ENCODE data around the gene VWA3B.
"Not testable (repeated sequence)": the region's sequence is repeated elsewhere in the genome, so short reads cannot be mapped to it uniquely, and the experiment has no call there.

VWA3B gene, protein sequence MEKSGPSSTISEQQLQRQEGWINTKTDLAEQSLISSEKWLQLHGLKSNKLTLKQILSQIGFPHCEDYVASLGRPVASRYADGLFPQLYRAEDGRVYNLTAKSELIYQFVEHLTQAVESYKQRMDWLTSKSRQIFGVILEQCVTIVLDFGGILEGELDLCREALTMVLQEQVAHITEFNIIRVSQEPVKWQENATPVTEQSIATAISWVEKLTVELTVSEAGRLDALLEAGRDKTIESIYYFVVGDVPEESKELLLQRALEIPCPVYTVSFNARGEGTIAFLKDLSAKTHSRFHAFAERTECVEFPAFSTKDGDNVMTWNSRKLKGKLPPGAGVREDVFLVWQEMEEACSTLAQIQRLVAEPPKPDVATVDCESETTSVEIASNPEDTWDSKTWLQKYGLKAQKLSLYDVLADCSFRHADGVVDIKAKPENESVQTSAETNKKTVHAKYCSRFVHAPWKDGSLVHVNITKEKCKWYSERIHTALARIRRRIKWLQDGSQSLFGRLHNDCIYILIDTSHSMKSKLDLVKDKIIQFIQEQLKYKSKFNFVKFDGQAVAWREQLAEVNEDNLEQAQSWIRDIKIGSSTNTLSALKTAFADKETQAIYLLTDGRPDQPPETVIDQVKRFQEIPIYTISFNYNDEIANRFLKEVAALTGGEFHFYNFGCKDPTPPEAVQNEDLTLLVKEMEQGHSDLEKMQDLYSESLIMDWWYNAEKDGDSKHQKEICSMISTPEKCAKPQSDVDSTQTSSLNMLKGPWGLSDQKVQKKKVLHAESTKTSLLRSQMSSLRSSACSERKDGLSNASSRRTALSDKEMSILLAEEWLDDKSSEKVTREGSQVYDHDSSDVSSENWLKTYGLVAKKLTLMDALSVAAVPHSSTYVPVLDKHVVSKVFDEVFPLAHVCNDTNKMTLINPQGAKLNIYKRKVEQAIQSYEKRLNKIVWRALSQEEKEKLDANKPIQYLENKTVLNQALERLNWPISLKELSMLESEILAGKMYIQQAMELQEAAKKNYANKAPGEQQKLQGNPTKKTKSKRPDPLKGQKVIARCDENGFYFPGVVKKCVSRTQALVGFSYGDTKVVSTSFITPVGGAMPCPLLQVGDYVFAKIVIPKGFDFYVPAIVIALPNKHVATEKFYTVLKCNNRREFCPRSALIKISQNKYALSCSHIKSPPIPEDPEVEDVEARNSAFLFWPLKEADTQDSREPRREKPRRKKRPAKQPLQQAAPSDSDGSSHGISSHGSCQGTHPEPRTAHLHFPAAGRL (N-terminal part only)

DNA sequence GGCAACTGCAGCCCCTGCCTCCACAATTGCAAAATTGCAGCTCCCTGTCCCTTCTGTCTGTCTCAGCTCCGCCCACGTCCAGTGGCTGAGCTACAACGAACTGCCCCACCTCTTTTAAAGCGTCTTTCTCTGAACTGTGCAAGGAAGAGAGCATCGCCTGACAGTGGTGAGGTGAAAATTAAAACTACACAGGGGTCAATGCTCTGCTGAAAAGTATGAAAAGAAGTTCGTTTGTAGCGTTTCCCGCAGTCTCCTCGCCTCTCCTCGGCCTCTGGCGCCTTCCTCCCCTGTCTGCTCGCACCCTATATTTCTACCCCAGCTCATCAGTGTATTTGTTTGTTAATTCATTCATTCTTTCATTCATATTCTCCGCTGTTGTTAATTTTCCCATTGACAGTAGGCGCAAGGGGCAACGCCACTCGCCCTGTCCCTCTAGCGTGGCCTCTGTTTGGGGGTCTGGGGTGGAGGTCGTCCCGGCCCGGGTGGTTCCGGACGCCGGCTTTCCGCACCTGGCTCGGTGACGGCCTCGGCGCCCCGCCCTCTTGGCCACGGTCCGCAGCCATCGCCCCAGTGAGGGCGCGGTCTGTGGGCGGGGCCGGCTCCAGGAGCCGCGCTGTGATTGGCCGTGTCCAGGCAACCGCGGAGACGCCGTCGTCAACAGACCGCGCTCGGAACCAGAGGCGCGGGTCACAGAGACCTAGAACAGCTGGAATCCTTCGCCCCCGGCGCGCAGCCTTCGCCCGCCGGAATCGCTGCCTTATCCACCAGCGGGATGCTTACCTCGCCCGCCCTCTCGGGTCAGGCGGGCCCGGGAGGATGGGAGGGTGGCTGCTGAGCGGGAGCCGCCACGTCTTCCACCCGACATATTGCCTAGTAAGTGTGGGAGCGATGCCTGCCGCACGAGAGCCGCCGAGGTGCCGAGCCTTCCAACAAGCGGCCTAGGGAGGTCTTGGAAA, at the start of gene VWA3B:
Gene VWA3B, plus strand, starts transcription at position 677 of the 956 bp plus-strand sequence. CDS start 5,926 bp downstream, outside the sequence.
- DNase-seq, result peak; percentile 16

DNA sequence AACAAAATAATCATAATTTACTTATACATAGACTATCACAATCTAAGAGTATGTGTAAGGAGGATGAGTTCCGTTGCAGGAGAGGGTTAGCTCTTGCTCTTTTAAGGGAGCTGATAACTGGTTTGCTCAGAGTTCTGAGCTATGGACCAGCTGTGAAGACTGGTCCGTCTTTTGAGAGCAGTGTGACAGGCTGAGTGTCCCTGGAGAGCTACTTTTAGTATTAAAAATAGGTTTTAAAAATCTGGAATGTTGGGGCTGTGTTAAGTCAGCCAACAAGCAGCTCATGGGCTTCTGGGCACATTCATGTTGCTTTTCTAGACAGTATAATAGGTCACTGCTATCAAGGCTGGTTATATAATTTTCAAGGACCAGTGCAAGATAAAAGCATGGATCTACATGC, 49.8 kb upstream of the VWA3B start:
- no peak for DNase-seq

DNA sequence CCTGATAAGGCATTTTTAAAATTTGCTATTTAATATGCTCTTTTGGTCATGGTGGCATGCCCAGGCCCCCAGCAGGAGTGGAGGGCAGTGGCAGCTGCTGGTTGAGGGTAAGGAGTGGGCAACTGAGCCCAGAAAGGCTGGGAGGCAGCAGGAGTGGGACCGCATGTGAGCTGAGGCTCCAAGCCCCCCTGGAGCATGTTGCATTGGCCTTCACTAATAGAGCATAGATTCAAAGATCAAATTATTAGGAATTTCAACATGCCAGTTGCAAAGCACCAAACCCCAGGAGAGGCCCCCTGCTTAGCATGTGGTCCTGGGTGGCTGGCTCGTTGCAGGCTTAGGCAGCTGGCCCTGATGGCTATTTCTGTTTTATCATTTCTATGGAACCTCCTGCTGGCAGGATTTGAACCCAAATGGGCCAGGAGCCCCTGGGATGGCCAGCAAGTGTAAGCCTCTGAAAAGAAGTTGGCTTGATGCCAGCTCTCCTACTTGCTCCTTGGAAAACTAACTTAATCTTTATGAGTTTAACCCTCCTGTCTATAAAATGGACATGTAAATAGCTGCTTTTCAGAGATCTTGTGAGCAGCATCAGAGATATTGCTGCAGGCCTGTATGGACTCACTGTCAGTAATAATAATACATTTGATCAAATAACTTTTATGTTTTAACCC, 49.2 kb upstream of the VWA3B start:
- DNase-seq, result no peak

DNA sequence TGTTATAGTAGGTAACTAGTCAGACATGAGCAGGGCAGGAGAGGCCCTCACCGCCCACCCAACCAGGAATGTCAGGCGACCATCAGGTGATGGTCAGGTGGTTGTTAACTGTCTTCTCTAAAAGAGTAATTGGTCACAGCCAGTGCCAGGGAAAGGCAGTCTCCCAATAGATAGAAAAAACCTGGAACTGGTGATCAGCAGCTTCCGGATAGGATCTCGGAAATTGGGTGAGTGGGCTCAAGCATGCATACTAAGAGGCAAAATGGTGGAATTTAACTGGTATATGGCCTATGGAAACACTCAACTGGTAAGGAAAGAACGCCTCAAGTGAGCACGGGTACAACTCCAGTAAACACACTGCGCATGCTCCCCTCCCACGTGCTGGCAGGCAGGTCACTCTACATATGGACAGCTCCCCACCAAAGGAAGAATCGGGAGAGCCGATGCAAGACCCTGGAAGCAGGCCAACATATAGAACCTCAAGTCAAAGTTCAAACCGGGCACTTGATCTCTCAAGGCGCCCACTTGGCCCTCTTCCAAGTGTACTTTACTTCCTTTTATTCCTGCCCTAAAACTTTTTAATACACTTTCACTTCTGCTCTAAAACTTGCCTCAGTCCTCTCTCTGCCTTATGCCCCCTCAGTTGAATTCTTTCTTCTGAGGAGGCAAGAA, 47.7 kb upstream of the VWA3B start:
- DNase-seq, result no peak

DNA sequence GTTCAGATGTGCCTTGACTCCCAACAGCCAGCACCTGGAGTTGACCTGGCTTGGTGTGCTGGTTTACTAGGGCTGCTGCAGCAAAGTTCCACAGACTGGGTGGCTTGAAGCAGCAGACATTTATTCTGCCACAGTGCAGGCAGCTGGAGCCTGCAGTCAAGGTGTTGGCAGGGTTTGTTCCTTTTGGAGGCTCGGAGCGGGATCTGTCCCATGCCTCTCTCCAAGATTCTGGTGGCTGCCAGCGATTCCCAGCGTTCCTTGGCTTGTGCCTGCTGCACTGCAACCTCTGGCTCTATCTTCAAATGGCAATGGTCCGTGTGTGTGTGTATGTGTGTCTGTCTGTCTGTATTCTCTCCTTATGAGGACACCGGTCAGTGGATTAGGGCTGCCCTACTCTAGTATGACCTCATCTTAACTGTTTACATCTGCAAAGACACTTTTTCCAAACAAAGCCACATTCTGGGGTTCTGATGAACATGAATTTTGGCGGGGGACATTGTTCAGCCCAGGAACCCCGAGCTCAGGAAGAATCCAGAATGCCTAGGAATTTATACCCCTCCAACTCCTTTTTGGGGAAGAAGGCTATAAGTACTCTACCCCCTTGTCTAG, 46.5 kb upstream of the VWA3B start:
- DNase-seq, result no peak

DNA sequence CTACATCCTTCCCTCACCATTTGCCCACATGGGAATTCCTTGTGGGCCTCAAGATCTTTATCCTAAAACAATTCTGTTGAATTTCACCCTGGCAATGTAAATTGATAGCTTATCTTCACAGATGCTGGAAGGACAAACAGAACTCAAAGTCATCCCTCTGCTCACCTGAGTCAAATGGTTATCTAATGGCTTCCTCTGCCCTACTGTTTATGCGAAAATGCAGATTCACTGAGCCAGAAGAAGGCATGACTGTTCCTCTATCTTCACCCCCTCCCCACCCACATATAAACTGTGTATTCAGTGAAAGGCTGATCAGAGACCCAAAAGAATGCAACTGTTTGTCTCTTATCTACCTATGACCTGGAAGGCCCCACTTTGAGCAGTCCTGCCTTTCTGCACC, 43.9 kb upstream of the VWA3B start:
- no peak for DNase-seq

DNA sequence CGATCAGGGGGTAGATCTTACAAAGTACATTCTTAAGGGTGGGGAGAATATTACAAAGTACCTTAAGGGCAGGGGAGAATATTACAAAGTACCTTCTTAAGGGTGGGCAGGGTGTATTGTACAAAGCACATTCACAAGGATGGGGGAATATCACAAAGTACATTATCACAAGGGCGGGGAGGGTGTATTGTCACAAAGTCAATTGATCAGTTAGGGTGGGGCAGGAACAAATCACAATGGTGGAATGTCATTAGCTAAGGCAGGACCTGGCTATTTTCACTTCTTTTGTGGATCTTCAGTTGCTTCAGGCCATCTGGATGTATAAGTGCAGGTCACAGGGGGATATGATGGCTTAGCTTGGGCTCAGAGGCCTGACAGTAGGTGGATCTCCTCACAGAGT, 42.2 kb upstream of the VWA3B start:
- DNase-seq, result not testable (repeated sequence)

DNA sequence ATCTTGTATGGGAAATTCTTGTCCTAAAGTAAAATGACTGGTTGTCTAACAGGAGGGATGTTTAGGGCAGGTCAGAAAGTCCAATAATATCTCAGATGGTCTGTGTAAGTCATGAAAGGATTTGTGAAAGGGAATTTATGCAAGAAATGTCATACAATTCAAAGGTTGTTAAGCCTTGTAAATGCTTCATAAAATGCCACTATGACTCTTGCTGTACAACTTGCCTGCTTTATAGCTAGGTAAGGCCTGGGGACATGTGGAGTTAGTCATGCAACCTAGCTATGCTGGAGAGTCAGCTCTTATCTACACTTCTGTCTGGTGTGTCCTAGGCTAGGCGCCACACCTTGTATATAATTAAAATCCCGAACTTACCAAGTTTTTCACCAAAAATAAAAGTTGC, 36.9 kb upstream of the VWA3B start:
- no peak for DNase-seq

DNA sequence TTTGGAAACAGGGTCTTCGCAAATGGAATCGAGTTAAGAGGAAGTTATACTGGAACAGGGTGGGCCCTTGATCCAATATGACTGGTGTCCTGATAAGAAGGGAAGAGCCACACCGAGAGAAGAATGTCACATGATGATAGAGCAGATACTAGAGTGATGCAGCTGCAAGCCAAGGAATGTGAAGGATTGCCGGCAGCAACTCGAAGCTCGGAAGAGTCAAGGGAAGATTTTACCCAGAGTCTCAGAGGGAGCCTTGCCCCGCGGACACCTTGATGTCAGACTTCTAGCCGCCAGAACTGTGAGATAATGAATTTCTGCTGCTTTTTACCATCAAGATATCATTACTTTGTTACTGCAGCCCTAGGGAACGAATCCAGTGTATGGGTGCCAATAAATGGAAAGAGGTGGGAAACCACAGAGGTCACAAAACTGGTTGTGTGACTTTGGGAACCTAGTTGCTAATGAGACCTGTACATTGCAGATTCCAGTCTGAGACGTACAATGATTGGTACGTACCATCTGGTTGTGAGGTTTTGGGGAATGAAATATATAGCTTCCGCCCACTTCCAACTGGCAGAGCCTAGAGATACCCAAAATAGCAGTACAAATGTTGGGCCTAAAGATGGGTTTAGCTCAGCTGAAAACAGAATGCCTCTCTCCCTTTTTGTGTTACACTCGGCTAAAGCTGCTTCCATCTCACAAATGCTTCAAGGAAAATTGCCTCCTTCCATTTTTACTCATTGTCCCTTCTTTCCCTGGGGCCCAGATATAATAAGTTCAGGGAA, 28.6 kb upstream of the VWA3B start:
- no peak for DNase-seq

DNA sequence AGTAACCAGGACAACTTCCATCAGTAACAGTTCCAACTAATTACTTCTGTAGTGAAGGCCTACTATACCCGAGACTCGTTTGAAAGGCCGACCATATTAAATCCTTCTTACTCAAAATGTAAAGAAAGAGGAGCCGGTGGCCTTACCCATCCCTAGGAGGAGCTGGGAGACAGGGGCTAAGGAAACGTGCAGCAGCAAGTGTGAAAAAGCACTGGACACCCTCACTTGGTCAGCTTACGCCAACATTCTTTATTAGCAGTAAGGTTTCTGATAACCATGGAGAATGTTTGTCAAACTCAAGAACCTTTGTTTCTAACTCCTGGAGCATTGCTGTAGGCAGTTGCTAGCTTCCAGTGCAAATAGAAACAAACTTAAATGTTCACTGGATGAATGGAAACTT, 26.7 kb upstream of the VWA3B start:
- no peak for DNase-seq

DNA sequence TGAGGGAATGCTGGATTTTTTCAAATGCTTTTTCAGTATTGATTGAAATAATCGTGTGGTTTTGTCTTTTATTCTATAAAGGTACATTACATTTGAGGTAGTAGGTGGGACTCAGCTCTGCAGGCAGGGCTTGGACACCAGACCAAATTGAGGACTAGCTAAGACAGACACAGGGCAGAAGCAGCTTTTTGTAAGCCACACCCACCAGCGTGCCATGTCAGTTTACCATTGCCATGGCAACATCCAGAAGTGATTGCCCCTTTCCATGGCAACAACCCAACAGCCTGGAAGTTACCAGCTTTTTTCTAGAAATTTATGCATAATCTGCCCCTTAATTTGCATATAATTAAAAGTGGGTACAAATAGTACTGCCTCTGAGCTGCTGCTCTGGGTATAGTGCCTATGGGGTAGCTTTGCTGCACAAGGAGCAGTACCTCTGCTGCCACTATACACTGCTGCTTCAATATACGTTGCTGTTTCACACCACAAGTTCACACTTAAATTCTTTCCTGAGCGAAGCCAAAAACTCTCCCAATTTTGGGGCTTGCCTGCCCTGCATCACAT, 23.6 kb upstream of the VWA3B start:
- no peak for DNase-seq

DNA sequence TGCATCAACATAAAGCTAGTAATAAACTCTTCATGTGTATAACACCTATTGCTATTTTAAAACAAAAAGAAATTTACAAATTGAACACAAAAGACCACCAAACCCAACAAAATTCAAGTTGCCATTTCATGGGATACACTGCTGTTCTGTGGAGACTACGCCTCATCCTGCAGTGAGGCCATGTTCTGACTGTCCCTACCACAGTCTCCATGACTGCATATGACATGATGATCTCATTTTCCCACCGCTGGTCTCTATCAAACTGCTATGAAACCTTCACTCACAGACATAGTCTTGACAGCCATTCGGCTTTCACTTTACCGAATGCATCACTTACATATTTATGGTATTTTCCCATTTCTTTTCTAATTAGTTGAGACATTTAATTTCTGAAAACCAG, 21.2 kb upstream of the VWA3B start:
- no peak for DNase-seq

DNA sequence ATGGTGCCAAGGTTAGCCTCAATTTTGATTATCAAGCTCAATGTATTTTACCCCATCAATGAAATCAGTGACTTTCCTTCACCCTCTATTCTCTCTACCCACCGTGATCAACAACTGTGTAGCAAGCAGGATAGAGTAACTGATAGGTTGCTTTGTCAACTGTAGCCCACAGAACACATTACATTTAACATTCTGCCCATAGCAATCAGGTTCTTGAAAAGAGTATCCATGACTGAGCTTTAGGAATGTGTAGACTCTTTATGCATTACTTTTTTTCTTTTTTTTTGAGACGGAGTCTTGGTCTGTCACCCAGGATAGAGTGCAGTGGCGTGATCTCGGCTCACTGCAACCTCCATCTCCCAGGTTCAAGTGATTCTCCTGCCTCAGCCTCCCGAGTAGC, 19.8 kb upstream of the VWA3B start:
- no peak for DNase-seq

DNA sequence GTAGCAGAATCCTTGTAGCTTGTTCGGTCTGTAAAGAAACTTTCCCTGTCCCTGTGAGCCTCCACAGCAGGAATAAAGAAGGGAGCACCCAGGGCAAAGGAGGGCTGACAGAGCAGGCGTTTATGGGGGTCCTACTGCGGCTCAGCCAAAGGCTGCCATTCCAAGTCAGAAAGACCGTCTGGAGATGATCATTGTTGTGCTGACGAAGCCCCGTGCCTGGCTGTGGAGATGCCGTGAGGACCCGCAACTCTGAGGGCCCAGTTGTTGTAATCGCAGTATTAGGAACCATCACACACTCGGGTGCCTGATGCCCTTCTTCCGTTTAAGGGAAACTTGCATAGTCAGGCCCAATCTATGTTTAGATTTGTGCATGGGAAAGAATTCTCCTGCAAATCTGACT, 16.9 kb upstream of the VWA3B start:
- no peak for DNase-seq

DNA sequence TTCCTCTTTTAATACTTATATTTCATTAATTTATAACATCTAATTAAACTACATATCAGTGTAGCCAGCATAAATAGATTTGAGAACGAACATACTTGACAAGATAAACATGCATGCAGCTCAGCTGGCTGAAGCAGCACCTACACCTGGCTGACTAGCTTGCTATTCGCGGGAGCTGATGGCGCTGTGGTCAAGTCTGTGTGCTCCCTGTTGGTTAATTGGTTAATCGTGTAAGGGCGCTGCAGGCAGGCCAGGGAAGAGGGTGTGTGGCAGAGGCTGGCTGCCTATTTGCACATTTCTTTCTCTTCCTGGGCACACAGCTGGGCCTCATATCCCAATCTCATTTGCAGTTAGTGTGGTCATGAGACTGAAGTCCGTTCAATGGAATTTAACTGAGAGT, 14.5 kb upstream of the VWA3B start:
- DNase-seq, result no peak

DNA sequence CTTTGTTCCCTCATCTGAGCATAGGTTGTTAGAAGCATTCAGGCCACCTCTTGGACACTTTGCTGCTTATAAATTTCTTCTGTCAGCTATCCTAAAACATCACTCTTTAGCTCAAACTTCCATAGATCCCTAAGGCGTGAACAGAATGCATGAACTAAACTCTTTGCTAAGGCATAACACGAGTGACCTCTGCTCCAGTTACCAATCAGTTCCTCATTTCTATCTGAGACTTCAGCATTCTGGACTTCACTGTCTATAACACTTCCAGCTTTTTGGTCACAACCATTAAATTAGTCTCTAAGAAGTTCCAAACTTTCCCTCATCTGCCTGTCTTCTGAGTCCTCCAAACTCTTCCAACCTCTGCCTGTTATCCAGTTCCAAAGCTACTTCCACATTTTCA, 8.3 kb upstream of the VWA3B start:
- DNase-seq, result no peak

DNA sequence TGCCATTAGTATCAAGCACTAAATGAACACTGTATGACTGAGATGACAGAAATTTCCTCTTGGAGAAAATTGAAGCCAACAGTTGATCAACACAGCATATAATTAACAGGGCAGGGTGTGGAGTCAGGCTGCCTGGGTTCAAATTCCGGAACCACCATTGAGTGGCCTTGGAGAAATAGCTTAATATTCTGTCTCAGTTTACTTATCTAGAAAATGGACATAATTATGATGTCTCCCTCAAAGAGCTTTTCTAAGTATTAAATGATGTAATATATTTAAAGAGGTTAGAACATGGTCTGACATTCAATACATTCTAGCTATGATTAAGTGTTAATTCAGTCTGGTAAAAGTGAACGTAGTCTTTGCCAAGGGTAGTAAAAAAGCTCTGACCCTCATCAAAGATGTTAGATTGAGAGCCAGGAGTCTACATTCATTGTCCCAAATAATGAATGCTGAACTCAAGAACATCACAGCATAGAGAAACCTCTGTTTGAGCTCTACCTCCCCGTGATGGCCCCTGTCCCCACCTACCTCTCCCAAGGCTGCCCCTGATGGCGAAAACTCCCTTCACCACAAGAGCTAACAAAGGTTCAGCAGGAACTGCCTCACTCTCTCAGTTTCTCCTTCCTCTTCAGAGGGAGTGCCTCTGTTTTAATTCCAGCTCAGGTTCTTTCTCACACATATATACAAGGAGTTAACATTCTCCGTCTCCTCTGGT, 2.7 kb upstream of the VWA3B start:
- DNase-seq, result no peak

DNA sequence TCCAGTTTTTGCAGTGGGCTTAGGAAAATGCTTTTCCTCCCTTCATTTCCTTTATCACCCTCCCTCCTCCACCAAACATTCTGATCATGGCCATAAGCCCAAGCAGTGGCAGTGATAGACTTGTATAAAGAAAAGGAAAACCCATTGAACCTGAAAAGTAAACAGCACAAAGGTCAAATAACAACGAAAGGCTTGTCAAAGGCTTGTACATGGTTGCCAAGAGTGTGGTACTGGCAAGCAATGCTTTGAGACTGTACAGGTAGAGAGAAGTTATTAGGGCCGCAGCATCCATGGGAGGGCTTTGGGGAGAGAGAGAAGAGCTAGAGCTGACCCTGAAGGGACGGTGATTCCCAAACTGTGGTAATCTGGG, 2.1 kb upstream of the VWA3B start:
- no peak for DNase-seq

DNA sequence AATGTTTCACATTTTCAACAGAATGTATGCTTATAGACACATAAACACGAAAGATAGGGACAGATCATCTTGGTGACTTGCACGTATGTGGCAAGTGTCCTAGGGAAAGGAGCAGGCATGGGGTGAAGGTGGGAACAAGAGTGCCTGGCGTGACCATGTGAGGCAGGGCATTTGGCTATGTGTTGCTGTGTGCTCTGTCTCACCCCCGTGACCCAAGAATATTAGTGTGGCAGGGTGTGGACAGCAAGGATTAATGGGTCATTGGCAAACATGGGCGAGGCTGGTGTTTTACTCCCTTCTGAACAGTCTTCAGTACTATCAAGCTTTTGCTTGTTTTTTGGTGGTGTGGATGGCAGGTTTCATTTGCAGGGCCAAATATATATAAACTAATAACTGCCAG, 1.3 kb upstream of the VWA3B start:
- DNase-seq, result no peak
